Measurements from ENCODE around the gene TANGO2.

Gene TANGO2

GRCh38 chr22:20052309-20053259, 31.7 kb downstream of the TANGO2 start:
- TF ChIP-seq PAX5 (IDR thresholded peaks at IDR 0.05; ENCODE audit: insufficient read depth, low read length, severe bottlenecking) = no peak
- TF ChIP-seq TAF1 (IDR thresholded peaks at IDR 0.05; ENCODE audit: low read depth, low read length) = no peak
- TF ChIP-seq POLR2AphosphoS5 (IDR thresholded peaks at IDR 0.05; ENCODE audit: low read depth, low read length) = no peak
- no peak for TF ChIP-seq POLR2A (IDR thresholded peaks at IDR 0.05; ENCODE audit: low read depth, low read length)
- no peak for TF ChIP-seq SPI1 (IDR thresholded peaks at IDR 0.05; ENCODE audit: low read depth, low read length)
- TF ChIP-seq POU2F2 (IDR thresholded peaks at IDR 0.05; ENCODE audit: low read depth, low read length) = no peak
- FAIRE-seq (no peak), DNase-seq (ENCODE audit: insufficient read length, low spot score) (no peak)

- DNase-seq (ENCODE audit: insufficient read length, low spot score) (no peak), FAIRE-seq (no peak)
- TF ChIP-seq POLR2AphosphoS5 (IDR thresholded peaks at IDR 0.05; ENCODE audit: low read depth, low read length) (no peak), TAF1 (IDR thresholded peaks at IDR 0.05; ENCODE audit: low read depth, low read length) (no peak), PAX5 (IDR thresholded peaks at IDR 0.05; ENCODE audit: insufficient read depth, low read length, severe bottlenecking) (no peak), SPI1 (IDR thresholded peaks at IDR 0.05; ENCODE audit: low read depth, low read length) (no peak), POLR2A (IDR thresholded peaks at IDR 0.05; ENCODE audit: low read depth, low read length) (no peak), POU2F2 (IDR thresholded peaks at IDR 0.05; ENCODE audit: low read depth, low read length) (no peak)
These were observed 32.6 kb downstream of the TANGO2 start for GRCh38 chr22:20053407-20054033.

- DNase-seq (ENCODE audit: insufficient read length, low spot score) (no peak), FAIRE-seq (no peak)
- no peak for TF ChIP-seq SPI1 (IDR thresholded peaks at IDR 0.05; ENCODE audit: low read depth, low read length)
- no peak for TF ChIP-seq PAX5 (IDR thresholded peaks at IDR 0.05; ENCODE audit: insufficient read depth, low read length, severe bottlenecking)
- TF ChIP-seq POU2F2 (IDR thresholded peaks at IDR 0.05; ENCODE audit: low read depth, low read length) = no peak
- no peak for TF ChIP-seq POLR2A (IDR thresholded peaks at IDR 0.05; ENCODE audit: low read depth, low read length)
- no peak for TF ChIP-seq POLR2AphosphoS5 (IDR thresholded peaks at IDR 0.05; ENCODE audit: low read depth, low read length)
- TF ChIP-seq TAF1 (IDR thresholded peaks at IDR 0.05; ENCODE audit: low read depth, low read length) = no peak
These were observed 33.1 kb downstream of the TANGO2 start for GRCh38 chr22:20054034-20054427.

GRCh38 chr22:20054485-20054884, 33.6 kb downstream of the TANGO2 start:
- TF ChIP-seq POU2F2 (IDR thresholded peaks at IDR 0.05; ENCODE audit: low read depth, low read length) (no peak), SPI1 (IDR thresholded peaks at IDR 0.05; ENCODE audit: low read depth, low read length) (no peak), TAF1 (IDR thresholded peaks at IDR 0.05; ENCODE audit: low read depth, low read length) (no peak), PAX5 (IDR thresholded peaks at IDR 0.05; ENCODE audit: insufficient read depth, low read length, severe bottlenecking) (no peak), POLR2AphosphoS5 (IDR thresholded peaks at IDR 0.05; ENCODE audit: low read depth, low read length) (no peak), POLR2A (IDR thresholded peaks at IDR 0.05; ENCODE audit: low read depth, low read length) (no peak)
- DNase-seq (ENCODE audit: insufficient read length, low spot score) = no peak
- FAIRE-seq = no peak

- no peak for DNase-seq (ENCODE audit: insufficient read length, low spot score)
- FAIRE-seq = no peak
- no peak for TF ChIP-seq POLR2AphosphoS5 (IDR thresholded peaks at IDR 0.05; ENCODE audit: low read depth, low read length)
- no peak for TF ChIP-seq PAX5 (IDR thresholded peaks at IDR 0.05; ENCODE audit: insufficient read depth, low read length, severe bottlenecking)
- TF ChIP-seq POU2F2 (IDR thresholded peaks at IDR 0.05; ENCODE audit: low read depth, low read length) = no peak
- TF ChIP-seq POLR2A (IDR thresholded peaks at IDR 0.05; ENCODE audit: low read depth, low read length) = no peak
- no peak for TF ChIP-seq TAF1 (IDR thresholded peaks at IDR 0.05; ENCODE audit: low read depth, low read length)
- no peak for TF ChIP-seq SPI1 (IDR thresholded peaks at IDR 0.05; ENCODE audit: low read depth, low read length)
These were observed 34.2 kb downstream of the TANGO2 start for GRCh38 chr22:20055144-20055543.

- TF ChIP-seq TAF1 (IDR thresholded peaks at IDR 0.05; ENCODE audit: low read depth, low read length) (no peak), PAX5 (IDR thresholded peaks at IDR 0.05; ENCODE audit: insufficient read depth, low read length, severe bottlenecking) (no peak), SPI1 (IDR thresholded peaks at IDR 0.05; ENCODE audit: low read depth, low read length) (no peak), POLR2A (IDR thresholded peaks at IDR 0.05; ENCODE audit: low read depth, low read length) (no peak), POU2F2 (IDR thresholded peaks at IDR 0.05; ENCODE audit: low read depth, low read length) (no peak), POLR2AphosphoS5 (IDR thresholded peaks at IDR 0.05; ENCODE audit: low read depth, low read length) (no peak)
- no peak for DNase-seq (ENCODE audit: insufficient read length, low spot score)
- FAIRE-seq = no peak
These were observed 34.7 kb downstream of the TANGO2 start for GRCh38 chr22:20055654-20056053.

- no peak for TF ChIP-seq PAX5 (IDR thresholded peaks at IDR 0.05; ENCODE audit: insufficient read depth, low read length, severe bottlenecking)
- no peak for TF ChIP-seq SPI1 (IDR thresholded peaks at IDR 0.05; ENCODE audit: low read depth, low read length)
- TF ChIP-seq POU2F2 (IDR thresholded peaks at IDR 0.05; ENCODE audit: low read depth, low read length) = no peak
- no peak for TF ChIP-seq TAF1 (IDR thresholded peaks at IDR 0.05; ENCODE audit: low read depth, low read length)
- no peak for TF ChIP-seq POLR2A (IDR thresholded peaks at IDR 0.05; ENCODE audit: low read depth, low read length)
- TF ChIP-seq POLR2AphosphoS5 (IDR thresholded peaks at IDR 0.05; ENCODE audit: low read depth, low read length) = no peak
- DNase-seq (ENCODE audit: insufficient read length, low spot score) (no peak), FAIRE-seq (no peak)
These were observed 35.3 kb downstream of the TANGO2 start for GRCh38 chr22:20056161-20056560.

GRCh38 chr22:20056696-20057386, 35.9 kb downstream of the TANGO2 start:
- FAIRE-seq (no peak), DNase-seq (ENCODE audit: insufficient read length, low spot score) (no peak)
- TF ChIP-seq POLR2A (IDR thresholded peaks at IDR 0.05; ENCODE audit: low read depth, low read length) (no peak), POU2F2 (IDR thresholded peaks at IDR 0.05; ENCODE audit: low read depth, low read length) (no peak), TAF1 (IDR thresholded peaks at IDR 0.05; ENCODE audit: low read depth, low read length) (no peak), SPI1 (IDR thresholded peaks at IDR 0.05; ENCODE audit: low read depth, low read length) (no peak), PAX5 (IDR thresholded peaks at IDR 0.05; ENCODE audit: insufficient read depth, low read length, severe bottlenecking) (no peak)
